GM19468 (cell line): ENCODE data around the gene TADA2A.
"Not testable (repeated sequence)": the region's sequence is repeated elsewhere in the genome, so short reads cannot be mapped to it uniquely, and the experiment has no call there.

Source experiments
- ATAC-seq: cut with Tn5 transposase; IDR thresholded peaks from one replicate; pipeline ENCODE4 v1.9.1; 2021; ENCODE audit warnings: mild to moderate bottlenecking, moderate library complexity, moderate number of reproducible peaks; ENCODE audit not compliant: unreplicated experiment; ENCODE audit errors: extremely low read depth

Gene TADA2A

GRCh38 chr17:37457801-37458200, 51.1 kb downstream of the TADA2A start:
- ATAC-seq: not testable (repeated sequence)

GRCh38 chr17:37458805-37459204, 52.1 kb downstream of the TADA2A start:
- no peak for ATAC-seq

GRCh38 chr17:37461668-37462067, 55.0 kb downstream of the TADA2A start:
- ATAC-seq: no peak

GRCh38 chr17:37462492-37462891, 55.8 kb downstream of the TADA2A start:
- ATAC-seq: no peak

- no peak for ATAC-seq
Observed at GRCh38 chr17:37463039-37463438, 56.4 kb downstream of the TADA2A start.

- no peak for ATAC-seq
Observed at GRCh38 chr17:37465069-37465616, 58.5 kb downstream of the TADA2A start.

GRCh38 chr17:37466471-37466870, 59.8 kb downstream of the TADA2A start:
- ATAC-seq: no peak

GRCh38 chr17:37470181-37470580, 63.5 kb downstream of the TADA2A start:
- ATAC-seq: no peak

- ATAC-seq: no peak
Observed at GRCh38 chr17:37475731-37476420, 69.2 kb downstream of the TADA2A start.

GRCh38 chr17:37476431-37477120, 69.9 kb downstream of the TADA2A start:
- no peak for ATAC-seq

GRCh38 chr17:37478187-37478586, 71.5 kb downstream of the TADA2A start:
- ATAC-seq: no peak

- no peak for ATAC-seq
Observed at GRCh38 chr17:37479025-37479424, 72.3 kb downstream of the TADA2A start.

GRCh38 chr17:37480427-37480826, 73.7 kb downstream of the TADA2A start:
- ATAC-seq: no peak

- no peak for ATAC-seq
Observed at GRCh38 chr17:37481001-37481665, 74.4 kb downstream of the TADA2A start.

GRCh38 chr17:37483311-37484039, 76.8 kb downstream of the TADA2A start:
- no peak for ATAC-seq

- ATAC-seq: no peak
Observed at GRCh38 chr17:37485938-37486570, 79.4 kb downstream of the TADA2A start.

GRCh38 chr17:37488009-37488604, 81.4 kb downstream of the TADA2A start:
- ATAC-seq: no peak

GRCh38 chr17:37488607-37489196, 82.0 kb downstream of the TADA2A start:
- no peak for ATAC-seq
